OCI-LY1 (cell line): Measurements from ENCODE around the gene UIMC1.

ENCODE experiments used
- EZH2 ChIP-seq: fragments of 200-600 bp; sonication (generic), shearing (Covaris generic); IDR thresholded peaks from 2 replicates; pipeline ENCODE4 v1.8.0; 2017; ENCODE audit warnings: borderline replicate concordance, mixed run types, mild to moderate bottlenecking, antibody characterized with exemption, low read length, moderate library complexity, mixed read lengths
- TF ChIP-seq, protein P1 (sequence below): fragments of 200-600 bp; sonication (generic), shearing (Covaris generic); IDR thresholded peaks from 2 replicates; pipeline ENCODE4 v1.5.1; 2017; ENCODE audit warnings: mild to moderate bottlenecking, antibody characterized with exemption, low read length, moderate library complexity, mixed read lengths

DNA sequence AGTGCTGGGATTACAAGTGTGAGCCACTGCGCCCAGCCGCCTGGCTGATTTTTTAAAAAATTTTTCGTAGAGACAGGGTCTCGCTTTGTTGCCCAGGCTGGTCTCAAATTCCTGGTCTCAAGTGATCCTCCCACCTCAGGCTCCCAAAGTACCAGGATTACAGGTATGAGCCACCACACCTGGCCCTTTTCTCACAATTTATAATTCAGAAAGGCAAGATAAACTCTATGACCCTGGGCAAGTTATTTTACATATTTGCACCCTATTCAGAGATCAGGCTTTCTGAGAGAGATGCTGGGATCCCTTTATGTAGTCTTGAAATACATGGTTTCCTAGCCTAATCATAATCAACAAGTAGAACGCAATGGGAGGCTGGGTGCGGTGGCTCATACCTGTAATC is 36.5 kb upstream of the UIMC1 start:
- TF ChIP-seq, protein P1, sequence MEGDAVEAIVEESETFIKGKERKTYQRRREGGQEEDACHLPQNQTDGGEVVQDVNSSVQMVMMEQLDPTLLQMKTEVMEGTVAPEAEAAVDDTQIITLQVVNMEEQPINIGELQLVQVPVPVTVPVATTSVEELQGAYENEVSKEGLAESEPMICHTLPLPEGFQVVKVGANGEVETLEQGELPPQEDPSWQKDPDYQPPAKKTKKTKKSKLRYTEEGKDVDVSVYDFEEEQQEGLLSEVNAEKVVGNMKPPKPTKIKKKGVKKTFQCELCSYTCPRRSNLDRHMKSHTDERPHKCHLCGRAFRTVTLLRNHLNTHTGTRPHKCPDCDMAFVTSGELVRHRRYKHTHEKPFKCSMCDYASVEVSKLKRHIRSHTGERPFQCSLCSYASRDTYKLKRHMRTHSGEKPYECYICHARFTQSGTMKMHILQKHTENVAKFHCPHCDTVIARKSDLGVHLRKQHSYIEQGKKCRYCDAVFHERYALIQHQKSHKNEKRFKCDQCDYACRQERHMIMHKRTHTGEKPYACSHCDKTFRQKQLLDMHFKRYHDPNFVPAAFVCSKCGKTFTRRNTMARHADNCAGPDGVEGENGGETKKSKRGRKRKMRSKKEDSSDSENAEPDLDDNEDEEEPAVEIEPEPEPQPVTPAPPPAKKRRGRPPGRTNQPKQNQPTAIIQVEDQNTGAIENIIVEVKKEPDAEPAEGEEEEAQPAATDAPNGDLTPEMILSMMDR = no peak
- no peak for TF ChIP-seq EZH2
